ENCODE data around the gene VEPH1.

The VEPH1 gene

DNA sequence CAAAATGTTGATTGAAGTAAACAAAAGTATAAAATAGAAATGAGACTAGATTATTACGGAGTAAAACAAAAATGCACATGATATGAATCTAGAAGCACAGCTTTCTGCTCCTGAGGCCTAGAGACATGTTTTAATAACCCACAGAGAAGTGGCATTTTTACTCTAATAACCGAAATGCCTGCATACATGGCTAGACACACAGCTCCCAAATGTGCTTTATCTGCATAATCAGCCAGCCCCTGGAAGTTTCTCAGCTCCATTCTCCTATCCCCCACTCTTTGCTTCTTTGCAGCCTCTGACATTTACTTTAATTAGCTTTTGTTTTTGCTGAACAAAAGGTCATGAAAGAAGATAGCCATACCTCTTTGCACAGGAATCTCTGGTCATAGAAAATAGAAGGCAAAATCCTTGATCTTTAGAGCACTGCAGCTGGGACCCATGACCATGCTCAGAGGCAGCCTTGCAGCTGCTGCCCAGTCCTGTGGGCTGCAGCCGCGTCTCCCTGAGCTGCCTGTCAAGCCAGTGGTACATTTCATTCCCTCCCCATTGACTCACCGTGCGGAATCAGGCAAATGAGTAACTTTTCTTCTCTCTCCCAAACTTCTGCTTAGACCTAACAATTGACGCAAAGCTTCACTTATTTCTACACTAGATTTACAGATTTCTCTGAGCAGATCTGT is at the start of gene VEPH1:
TSS of gene VEPH1 (minus strand) at position 501 of the 680 bp plus-strand sequence. CDS start 8,067 bp downstream, outside the sequence.
- no peak for DNase-seq

GRCh38 chr3:157551961-157552360 is 48.7 kb upstream of the VEPH1 start:
- no peak for DNase-seq

GRCh38 chr3:157549498-157549897 is 46.3 kb upstream of the VEPH1 start:
- no peak for DNase-seq

GRCh38 chr3:157544501-157545130 is 41.4 kb upstream of the VEPH1 start:
- DNase-seq = no peak

- DNase-seq = no peak
Observed at GRCh38 chr3:157543501-157544035, 40.4 kb upstream of the VEPH1 start.

DNA sequence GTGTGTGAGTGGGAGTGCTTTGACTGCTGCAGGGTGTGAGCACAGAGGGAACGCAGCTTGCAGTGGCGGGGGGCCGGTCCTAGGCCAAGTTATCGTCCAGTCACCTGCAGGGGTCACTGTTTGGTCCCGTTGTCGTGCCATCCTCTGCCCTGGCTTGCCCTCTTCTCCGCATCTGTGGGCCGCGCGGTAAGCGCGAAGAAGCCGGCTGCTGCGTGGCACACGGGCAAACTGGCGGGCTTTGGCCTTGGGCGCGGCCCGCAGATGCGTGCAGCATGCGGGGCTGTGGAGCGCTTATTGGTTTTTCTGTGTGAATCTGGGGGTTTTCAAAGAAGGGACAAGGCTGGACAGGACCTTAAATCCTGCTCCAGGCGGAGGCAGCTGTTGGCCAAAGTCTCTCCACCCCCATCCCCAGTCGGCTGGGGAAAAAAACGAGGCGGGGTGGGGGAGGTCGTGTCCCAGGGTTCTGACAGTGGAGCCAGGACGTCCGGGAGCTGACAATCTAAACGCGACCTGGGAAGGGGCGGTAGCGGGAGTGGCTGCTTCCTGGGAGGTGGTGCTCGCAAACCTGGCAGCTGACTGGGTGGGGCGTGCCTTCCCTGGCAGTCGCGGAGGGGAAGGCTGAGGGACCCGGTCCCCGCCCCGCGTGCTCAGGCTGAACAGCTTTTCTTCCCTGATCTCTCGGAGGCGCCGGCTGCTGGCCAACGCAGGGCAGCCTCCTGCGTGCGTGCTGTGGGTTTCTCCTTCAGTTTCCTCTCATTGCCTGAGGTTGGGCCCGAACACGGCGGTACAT is 39.7 kb upstream of the VEPH1 start:
- no peak for DNase-seq

DNA sequence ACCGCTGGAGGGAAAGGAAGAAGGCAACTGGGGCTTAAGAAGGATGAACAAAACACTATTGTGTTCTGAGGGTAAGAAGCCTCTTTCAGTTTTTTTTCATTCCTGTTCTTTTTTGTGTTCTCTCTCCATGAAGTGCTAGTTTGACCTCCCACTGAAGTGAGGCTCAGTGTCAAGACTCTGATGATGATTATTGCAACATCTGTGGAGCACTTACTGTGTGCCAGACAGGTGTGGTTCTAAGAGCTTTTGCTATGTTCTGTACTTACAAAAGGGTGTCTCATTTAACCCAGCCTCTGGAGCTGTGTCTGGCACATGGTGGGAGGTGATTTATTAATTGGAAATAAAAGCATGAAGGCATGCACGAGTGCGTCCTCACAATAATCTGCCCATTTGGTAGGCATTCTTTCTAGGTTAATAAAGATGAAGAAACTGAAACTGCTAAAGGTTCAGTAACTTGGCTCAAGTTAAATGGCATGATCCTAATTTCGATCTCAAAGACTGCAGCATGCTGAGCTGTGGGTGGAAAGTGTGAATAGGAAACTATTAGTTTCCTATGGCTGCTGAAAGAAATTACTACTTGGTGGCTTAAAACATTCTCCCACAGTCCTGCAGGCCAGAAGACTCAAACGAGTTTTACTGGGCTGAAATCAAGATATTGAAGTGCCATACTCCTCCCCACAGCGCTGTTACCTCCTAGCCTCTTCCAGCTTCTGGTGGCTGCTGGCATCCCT is 38.5 kb upstream of the VEPH1 start:
- DNase-seq = no peak

DNA sequence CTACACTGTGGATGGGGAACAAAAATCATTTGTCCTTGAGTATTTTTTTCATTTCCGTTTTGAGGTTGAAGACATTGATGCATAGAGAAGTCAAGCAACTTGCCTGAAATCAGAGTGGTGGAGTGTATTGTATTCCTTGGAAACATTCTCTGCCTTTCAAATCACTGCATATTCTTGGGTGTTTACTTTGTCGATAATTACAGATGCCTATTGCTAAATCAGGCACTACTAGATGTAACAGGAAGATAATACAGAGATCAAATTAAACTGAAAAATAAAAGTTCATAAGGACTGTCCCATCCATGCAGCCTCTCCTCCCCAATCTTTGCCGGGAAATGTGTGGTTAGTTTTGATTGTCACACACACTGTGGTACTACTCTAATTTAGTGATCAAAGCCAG is 37.4 kb upstream of the VEPH1 start:
- no peak for DNase-seq

GRCh38 chr3:157535667-157536066 is 32.5 kb upstream of the VEPH1 start:
- no peak for DNase-seq

- DNase-seq = no peak
Observed at GRCh38 chr3:157534725-157535161, 31.5 kb upstream of the VEPH1 start.

DNA sequence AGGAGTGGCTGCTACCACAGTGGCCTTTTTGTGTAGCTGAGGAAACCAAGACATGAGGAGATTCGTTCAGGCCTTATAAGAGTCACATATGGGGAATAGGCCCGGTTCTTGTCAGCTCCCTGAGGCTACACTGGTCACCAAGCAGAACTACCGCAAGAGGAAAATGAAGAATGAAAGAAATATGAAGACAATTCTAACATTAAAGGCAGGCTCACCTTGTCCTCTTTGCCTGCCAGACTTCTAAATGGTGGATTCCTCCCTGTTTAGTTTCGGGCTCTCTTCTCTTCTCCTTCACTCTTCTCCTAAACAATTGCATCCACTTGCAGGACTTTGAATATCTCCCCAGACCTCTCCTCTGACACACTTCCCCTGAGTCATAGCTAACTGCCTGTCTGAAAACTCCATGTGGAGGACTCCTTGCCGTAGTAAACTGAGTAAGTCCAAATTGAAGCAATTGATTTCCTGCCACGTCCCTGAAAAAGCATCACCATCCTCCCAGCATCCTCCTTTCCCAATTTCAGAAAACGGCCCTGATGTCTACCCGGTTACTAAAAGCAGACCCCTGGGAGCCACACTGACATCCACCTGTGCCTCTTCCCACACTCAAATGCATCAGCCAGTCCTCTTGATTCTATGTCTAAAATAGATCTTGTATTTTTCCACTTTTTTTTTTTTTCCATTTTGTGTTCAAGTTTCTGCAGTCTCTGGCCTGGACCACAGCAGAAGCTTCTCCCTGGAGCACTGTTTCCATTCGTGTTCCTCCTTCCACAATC is 30.3 kb upstream of the VEPH1 start:
- DNase-seq = no peak

GRCh38 chr3:157532529-157533297 is 29.5 kb upstream of the VEPH1 start:
- no peak for DNase-seq

DNA sequence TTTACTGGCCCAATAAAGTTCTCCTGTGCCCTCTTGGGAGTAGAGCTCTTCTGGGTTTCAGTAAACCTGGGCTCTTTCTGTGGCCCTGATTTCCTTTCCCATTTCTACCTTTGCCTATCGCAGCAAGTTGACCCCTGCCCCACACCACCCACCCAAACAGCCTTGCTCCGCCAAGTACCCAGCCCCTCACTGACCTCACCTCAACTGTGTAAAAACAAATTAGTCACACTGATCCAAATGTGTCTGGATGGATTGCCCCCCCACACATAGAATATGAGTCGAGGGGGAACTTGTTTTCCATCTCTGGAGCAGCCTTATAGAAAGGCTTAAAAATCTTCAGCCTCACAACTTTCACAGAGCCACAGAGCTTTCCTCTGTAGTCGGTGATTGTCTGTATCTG is 28.6 kb upstream of the VEPH1 start:
- no peak for DNase-seq

GRCh38 chr3:157531301-157531660 is 28.1 kb upstream of the VEPH1 start:
- DNase-seq = no peak

- DNase-seq = no peak
Observed at GRCh38 chr3:157530637-157531300, 27.6 kb upstream of the VEPH1 start.

GRCh38 chr3:157529751-157530150 is 26.5 kb upstream of the VEPH1 start:
- DNase-seq = no peak

GRCh38 chr3:157529085-157529484 is 25.9 kb upstream of the VEPH1 start:
- no peak for DNase-seq

DNA sequence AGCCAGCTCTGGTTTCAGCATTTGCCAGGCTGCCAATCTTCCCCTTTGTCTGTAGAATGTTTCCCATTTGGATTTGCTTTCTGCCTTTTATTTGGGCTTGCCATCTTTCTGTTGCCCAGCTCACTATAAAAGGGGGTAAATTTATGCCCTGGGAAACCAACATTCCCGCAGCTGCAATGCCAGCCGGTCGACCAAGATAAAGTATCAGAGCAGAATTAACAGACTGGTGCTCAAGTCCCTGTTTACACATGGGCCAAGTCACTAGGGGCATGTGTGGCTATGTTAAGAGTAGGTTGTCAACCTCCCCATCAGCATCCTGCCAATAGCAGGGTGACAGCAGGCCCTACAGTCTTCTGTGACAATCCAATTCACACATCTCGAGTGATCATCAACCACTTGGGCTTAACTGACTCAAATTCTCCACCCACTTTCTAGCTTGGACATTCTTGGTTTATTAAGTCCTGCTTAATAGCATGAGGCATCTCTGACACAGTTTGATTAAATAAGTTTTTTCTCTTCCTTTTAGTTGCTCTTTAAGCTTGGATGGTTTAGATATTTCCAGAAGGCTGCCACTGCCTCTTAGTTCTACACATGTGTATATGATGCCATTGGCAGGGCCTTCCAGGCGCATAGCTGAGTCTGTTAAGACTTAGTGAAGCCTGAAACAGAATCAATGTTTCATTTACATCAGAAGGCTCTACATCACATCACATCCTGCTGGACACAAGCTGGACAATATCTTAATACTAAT is 24.1 kb upstream of the VEPH1 start:
- no peak for DNase-seq

DNA sequence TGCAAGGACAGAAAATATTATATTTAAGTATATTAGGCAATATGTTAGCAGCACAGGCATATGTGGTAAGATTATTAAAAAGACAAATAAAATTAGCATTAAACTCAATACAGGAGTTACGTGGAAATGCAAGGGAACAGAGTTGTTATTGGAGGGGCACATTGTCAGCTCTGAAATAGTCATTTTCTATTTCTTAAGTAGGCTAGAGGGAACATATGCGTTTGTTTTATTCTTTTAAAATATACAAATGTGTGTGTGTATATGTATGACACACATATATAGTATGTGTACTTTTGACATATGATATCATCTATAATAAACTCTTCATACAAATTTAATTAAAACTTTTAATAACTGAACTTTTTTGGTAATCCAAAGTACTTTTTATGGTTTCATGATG is 22.8 kb upstream of the VEPH1 start:
- DNase-seq = no peak

- no peak for DNase-seq
Observed at GRCh38 chr3:157523814-157524213, 20.6 kb upstream of the VEPH1 start.

Data from activated naive CD4-positive, alpha-beta T cell treated with anti-CD3 and anti-CD28 coated beads, Interleukin-2, amount 50 U/mL, for 16 hours (primary cell).